PC-9 (cell line): ENCODE data around the gene NOXO1. TPM values are rescaled to one million over a fixed set of nuclear protein-coding genes. Genes with fewer than 3 reads are reported as not detected.

ENCODE experiments used
- BruUV-seq: library from RNA; stranded (reverse); fragments of 400-500 nt; replicated peaks from 2 replicates; lab custom pipeline; 2021; lab: Mats Ljungman, UMichigan
- CTCF ChIA-PET: fragments of 300-600 bp; sonication (Branson Sonifier 250); formaldehyde crosslinking; loops from one replicate; lab custom pipeline; 2022; ENCODE audit warnings: antibody characterized with exemption; lab: Charles Lee
- POLR2A ChIA-PET: fragments of 300-600 bp; sonication (Branson Sonifier 250); formaldehyde crosslinking; loops from one replicate; lab custom pipeline; 2022; ENCODE audit warnings: antibody characterized with exemption; ENCODE audit not compliant: unreplicated experiment; lab: Charles Lee
- DNase-seq, 2 experiments: peaks; one replicate each; pipeline versions ENCODE4 v3.0.0 to v3.0.0-alpha.2; 2015 to 2022; ENCODE audit warnings: mixed read lengths in 1 of 2
- H2AFZ ChIP-seq: fragments of 200-600 bp; sonication (generic); 2 replicates; pipeline ENCODE4 v1.8.1; 2017; ENCODE audit warnings: antibody characterized with exemption
- H3F3A ChIP-seq: fragments of 200-600 bp; sonication (generic); 2 replicates; pipeline ENCODE4 v1.8.1; 2017; ENCODE audit warnings: antibody characterized with exemption, mild to moderate bottlenecking, low read depth; ENCODE audit not compliant: insufficient read depth
- H3K27ac ChIP-seq: fragments of 200-600 bp; sonication (generic); 2 replicates; pipeline ENCODE4 v1.6.1; 2016; ENCODE audit warnings: mixed run types
- H3K27me3 ChIP-seq: fragments of 200-600 bp; sonication (generic); 2 replicates; pipeline ENCODE4 v1.6.1; 2016; ENCODE audit warnings: low read depth, mixed run types; ENCODE audit not compliant: insufficient read depth
- H3K36me3 ChIP-seq: fragments of 200-600 bp; sonication (generic); 2 replicates; pipeline ENCODE4 v1.6.1; 2016; ENCODE audit warnings: low read depth, mixed run types
- H3K4me1 ChIP-seq: fragments of 200-600 bp; sonication (generic); replicated peaks from 2 replicates; pipeline ENCODE4 v1.6.1; 2016; ENCODE audit warnings: mixed run types; ENCODE audit not compliant: insufficient read depth
- H3K4me2 ChIP-seq: fragments of 200-600 bp; sonication (generic); 2 replicates; pipeline ENCODE4 v1.6.1; 2017; ENCODE audit warnings: mixed run types
- H3K4me3 ChIP-seq: fragments of 200-600 bp; sonication (generic); 2 replicates; pipeline ENCODE4 v1.6.1; 2016; ENCODE audit warnings: mixed run types
- H3K79me2 ChIP-seq: fragments of 200-600 bp; sonication (generic); 2 replicates; pipeline ENCODE4 v1.6.1; 2017; ENCODE audit warnings: low read depth, mixed run types
- H3K9me2 ChIP-seq: fragments of 200-600 bp; sonication (generic); 2 replicates; pipeline ENCODE4 v1.8.1; 2017; ENCODE audit warnings: mild to moderate bottlenecking; ENCODE audit not compliant: insufficient read depth
- H3K9me3 ChIP-seq: fragments of 200-600 bp; sonication (generic); 2 replicates; pipeline ENCODE4 v1.8.1; 2016; ENCODE audit warnings: low read depth; ENCODE audit not compliant: insufficient read depth
- H4K20me1 ChIP-seq: fragments of 200-600 bp; sonication (generic); 2 replicates; pipeline ENCODE4 v1.8.1; 2017; ENCODE audit not compliant: insufficient read depth
- EZH2 ChIP-seq: fragments of 200-600 bp; sonication (generic); IDR thresholded peaks from 2 replicates; pipeline ENCODE4 v1.8.0; 2017; ENCODE audit warnings: antibody characterized with exemption, low read depth
- intact Hi-C: fragments of 100-400 bp; cut with micrococcal nuclease; formaldehyde crosslinking; loops from one replicate; pipeline ENCODE4 v1.10.0; 2022; ENCODE audit not compliant: unreplicated experiment
- total RNA-seq: library from RNA; stranded (reverse); gene quantifications from 2 replicates; pipeline ENCODE4 v1.2.3, GENCODE V29; 2021
- TF ChIP-seq, protein P1 (sequence below): fragments of 200-600 bp; sonication (generic); conservative IDR thresholded peaks from 2 replicates; pipeline ENCODE4 v1.6.1; 2017; ENCODE audit warnings: mixed run types, antibody characterized with exemption, mild to moderate bottlenecking, moderate library complexity

NOXO1 gene
- total RNA-seq, 1 experiment from 2014 or later = 11.1 TPM

DNA sequence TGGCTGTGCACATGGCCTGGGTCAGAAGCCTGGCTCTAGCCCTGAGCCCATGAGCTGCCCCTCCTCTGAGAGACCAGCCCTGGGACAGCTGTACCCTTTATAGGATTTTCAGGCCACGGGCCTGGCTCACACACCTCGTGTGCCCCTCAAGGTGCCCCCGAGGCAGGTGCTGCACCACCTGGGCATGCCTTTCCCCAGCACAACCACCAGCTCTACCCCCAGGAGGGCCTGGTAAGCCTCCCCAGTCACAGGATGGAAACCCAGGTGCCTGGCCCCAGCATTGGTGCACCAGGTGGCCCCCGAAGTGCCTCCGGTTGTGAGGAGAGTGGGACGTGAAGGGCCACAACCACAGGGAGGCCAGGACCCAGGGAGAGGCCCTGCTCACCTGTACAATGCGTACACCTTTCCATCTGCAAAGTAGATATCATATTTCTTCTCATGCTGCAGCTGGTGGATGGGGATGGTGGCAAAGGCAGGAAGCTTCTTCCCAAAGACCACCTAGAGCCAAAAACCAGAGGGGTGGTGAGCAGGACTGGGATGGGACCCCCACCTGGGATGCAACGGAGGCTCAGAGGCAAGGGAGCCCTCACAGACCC lies 22.1 kb upstream of the NOXO1 start:
- ChIA-PET CTCF (interaction anchor here (0.5 to 1.4 kb wide), 2 partner anchors 137 to 217 kb away, joined by 3 to 6 read pairs; no protein-coding TSS in a partner anchor), POLR2A (interaction anchor here (0.6 kb wide), 1 partner anchor 137 kb away, joined by 12 read pairs; no protein-coding TSS in a partner anchor)

DNA sequence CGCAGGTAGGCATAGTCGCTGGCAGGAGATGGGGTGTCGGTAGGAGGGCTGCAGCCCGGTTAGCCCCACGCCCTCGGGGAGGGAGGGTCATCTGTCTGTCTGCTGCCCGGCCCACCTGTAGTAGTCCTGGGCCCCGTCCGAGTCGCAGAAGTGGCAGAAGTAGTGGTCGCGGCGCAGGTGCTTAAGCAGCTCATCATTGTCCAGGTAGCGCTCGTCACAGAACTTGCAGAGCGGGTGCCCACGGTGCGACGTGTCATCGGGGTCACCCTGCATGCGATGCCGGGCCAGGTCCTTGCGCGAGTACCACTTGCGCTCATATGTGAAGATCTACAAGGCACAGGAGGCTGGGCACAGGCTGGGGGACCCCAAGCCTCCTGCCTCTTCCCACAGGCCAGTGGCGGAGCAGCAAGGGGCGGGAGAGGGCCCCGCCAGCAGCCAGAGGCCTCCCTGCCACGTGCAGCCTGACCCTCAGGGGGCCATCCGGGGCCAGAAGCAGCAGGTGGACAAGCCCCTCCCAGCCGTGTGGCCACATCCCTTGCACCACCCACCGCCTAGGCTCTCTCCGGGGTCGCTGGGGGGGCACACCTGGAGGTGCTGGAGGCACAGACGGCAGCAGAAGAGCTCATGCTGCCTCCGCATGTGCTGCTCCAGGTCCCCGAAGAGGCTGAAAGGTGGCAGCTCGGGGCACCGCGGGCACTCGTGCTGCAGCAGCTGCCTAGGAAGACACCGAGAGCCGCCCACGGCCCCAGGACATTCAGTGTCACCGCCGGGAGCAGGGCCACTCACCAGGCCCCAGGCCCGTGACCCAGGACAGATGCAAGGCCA lies 21.3 kb upstream of the NOXO1 start:
- intact Hi-C loops = loop anchor here (10.0 kb wide), 1 partner anchor 252 kb away; the partner anchor contains the start of gene ECI1

More for the DNA sequence above, 22.1 kb upstream of the NOXO1 start:
- Histone ChIP-seq H3K4me2 (no peak overlapping the region), H3K4me1 (peaks cover 12% of the 10 kb centered on the region), H3K36me3 (0 out of 2 replicates have a peak, but pooled peaks cover 5% of the 10 kb centered on the region), H3K79me2 (peaks cover 50% of the 10 kb centered on the region), H3K9me2 (no peaks in the 10 kb centered on the region), H4K20me1 (peaks cover 46% of the 10 kb centered on the region), H3K27ac (no peak overlapping the region), H3K9me3 (no peaks in the 10 kb centered on the region), H3K27me3 (no peaks in the 10 kb centered on the region), H3K4me3 (no peak overlapping the region), H2AFZ (no peak overlapping the region), H3F3A (peaks cover 7% of the 10 kb centered on the region; the same call in 1 of the 2 replicates)
- no peak for DNase-seq
- no peak for TF ChIP-seq EZH2
- TF ChIP-seq, protein P1, sequence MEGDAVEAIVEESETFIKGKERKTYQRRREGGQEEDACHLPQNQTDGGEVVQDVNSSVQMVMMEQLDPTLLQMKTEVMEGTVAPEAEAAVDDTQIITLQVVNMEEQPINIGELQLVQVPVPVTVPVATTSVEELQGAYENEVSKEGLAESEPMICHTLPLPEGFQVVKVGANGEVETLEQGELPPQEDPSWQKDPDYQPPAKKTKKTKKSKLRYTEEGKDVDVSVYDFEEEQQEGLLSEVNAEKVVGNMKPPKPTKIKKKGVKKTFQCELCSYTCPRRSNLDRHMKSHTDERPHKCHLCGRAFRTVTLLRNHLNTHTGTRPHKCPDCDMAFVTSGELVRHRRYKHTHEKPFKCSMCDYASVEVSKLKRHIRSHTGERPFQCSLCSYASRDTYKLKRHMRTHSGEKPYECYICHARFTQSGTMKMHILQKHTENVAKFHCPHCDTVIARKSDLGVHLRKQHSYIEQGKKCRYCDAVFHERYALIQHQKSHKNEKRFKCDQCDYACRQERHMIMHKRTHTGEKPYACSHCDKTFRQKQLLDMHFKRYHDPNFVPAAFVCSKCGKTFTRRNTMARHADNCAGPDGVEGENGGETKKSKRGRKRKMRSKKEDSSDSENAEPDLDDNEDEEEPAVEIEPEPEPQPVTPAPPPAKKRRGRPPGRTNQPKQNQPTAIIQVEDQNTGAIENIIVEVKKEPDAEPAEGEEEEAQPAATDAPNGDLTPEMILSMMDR = no peak
- intact Hi-C loops = loop anchor here (10.0 kb wide), 1 partner anchor 251 kb away; the partner anchor contains the start of gene ECI1
- BruUV-seq = no TSS peak

More for the DNA sequence above, 21.3 kb upstream of the NOXO1 start:
- Histone ChIP-seq H3K4me1 (peaks cover 4% of the 10 kb centered on the region), H3F3A (no peaks in the 10 kb centered on the region), H3K27me3 (no peaks in the 10 kb centered on the region), H3K4me2 (no peak overlapping the region), H3K9me2 (no peaks in the 10 kb centered on the region), H3K36me3 (0 out of 2 replicates have a peak, but pooled peaks cover 5% of the 10 kb centered on the region), H3K4me3 (no peak overlapping the region), H2AFZ (no peak overlapping the region), H4K20me1 (peaks cover 39% of the 10 kb centered on the region), H3K9me3 (no peaks in the 10 kb centered on the region), H3K27ac (no peak overlapping the region), H3K79me2 (peaks cover 43% of the 10 kb centered on the region)
- TF ChIP-seq, protein P1 = no peak
- TF ChIP-seq EZH2 = no peak
- ChIA-PET CTCF (interaction anchor here (0.5 kb wide), 2 partner anchors 12 to 218 kb away, joined by 4 to 6 read pairs; no protein-coding TSS in a partner anchor), POLR2A (no interaction called here)
- BruUV-seq = no TSS peak
- no peak for DNase-seq
